HG03521 (cell line): Measurements from ENCODE around the gene HHLA2.

ENCODE experiments used
- ATAC-seq: cut with Tn5 transposase; IDR thresholded peaks from one replicate; pipeline ENCODE4 v1.9.1; 2021; ENCODE audit warnings: mild to moderate bottlenecking, moderate library complexity; ENCODE audit not compliant: unreplicated experiment

The HHLA2 gene

DNA sequence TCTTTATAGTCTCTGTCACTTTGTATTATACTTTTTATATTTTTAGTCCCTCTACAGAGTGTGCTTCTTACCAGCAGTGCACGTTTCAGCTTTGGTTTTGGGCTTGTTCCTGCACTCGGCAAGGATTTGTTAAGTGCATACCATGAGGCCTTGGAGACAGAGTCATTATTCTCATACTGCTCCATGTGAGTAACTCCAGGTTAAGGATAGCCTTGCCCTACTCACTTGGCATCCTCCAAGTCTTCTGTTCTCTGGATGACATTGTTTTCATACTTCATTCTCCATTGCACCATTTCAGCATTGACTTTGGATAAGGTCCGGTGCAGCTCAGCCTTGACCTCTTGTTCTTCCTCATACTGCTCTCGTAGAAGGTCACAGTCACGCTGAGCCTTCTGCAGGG lies 117.7 kb downstream of the HHLA2 start:
- no peak for ATAC-seq

DNA sequence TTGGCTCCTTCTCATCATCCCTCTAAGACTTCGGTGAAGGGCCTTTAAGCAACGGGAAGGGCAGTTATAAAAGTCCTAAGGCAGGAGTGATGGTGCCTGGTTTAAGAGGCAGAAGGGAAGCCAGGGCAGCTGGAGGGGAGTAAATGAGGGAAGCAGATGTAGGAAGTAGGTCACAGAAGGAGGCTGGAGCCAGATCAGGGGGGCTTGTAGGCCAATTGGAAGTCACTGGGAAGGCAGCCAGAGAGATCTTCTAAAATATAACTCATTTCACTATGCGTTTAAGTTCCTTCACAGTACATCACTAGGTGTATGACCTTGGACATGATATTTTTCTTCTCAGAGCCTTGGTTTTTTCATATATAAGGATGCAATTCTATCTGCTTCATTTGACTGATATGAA lies 119.3 kb downstream of the HHLA2 start:
- no peak for ATAC-seq

GRCh38 chr3:108416111-108416869 lies 119.9 kb downstream of the HHLA2 start:
- ATAC-seq: no peak

DNA sequence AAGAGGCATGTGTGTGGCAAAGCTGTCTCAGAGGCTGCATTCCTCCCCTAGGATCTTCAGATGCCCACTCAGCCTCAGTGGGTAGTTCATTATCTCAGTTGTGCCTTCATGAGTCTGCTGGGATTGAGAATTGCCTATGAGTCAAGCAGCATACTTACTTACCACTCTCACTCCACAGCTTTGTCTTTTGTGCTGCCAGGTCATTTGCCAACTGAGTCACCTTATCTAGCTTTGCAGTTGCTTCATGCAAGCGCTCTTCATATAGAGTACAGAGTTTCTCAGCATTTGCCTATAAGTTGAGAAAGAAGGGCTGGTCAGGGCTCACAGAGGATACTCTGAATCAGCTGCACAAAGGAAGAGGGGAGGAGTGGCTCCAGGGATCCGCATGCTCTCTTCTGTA lies 124.6 kb downstream of the HHLA2 start:
- ATAC-seq: no peak
